GM10266 (cell line): ENCODE data around the gene MUC6.

ENCODE experiments used
- DNase-seq: peaks from one replicate; pipeline ENCODE4 v3.0.0; 2012; ENCODE audit errors: extremely low spot score
- TF ChIP-seq, protein P1 (sequence below): IDR thresholded peaks from 2 replicates; pipeline ENCODE4 v1.5.1; 2012; ENCODE audit warnings: mild to moderate bottlenecking, low read depth; ENCODE audit not compliant: control insufficient read depth, insufficient read depth; ENCODE audit errors: missing control alignments

The MUC6 gene

DNA sequence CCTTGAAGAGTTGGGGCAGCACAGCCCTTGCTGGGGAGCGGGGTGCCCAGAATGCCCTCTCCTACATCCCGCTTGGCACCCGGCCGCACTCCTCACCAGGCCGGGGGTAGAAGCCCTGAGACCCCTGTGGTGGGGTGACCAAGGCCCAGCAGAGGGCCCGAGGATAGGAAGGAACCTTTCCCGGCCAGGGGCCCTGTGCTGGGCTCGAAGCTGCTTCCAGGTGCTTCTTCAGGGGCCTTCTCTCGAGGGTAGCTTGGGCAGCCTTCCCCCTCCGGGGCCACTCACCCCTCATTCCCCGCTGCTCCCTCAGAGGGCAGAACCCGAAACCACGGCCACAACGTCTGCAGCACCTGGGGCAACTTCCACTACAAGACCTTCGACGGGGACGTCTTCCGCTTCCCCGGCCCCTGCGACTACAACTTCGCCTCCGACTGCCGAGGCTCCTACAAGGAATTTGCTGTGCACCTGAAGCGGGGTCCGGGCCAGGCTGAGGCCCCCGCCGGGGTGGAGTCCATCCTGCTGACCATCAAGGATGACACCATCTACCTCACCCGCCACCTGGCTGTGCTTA is 38.9 kb upstream of the MUC6 start:
- TF ChIP-seq, protein P1, sequence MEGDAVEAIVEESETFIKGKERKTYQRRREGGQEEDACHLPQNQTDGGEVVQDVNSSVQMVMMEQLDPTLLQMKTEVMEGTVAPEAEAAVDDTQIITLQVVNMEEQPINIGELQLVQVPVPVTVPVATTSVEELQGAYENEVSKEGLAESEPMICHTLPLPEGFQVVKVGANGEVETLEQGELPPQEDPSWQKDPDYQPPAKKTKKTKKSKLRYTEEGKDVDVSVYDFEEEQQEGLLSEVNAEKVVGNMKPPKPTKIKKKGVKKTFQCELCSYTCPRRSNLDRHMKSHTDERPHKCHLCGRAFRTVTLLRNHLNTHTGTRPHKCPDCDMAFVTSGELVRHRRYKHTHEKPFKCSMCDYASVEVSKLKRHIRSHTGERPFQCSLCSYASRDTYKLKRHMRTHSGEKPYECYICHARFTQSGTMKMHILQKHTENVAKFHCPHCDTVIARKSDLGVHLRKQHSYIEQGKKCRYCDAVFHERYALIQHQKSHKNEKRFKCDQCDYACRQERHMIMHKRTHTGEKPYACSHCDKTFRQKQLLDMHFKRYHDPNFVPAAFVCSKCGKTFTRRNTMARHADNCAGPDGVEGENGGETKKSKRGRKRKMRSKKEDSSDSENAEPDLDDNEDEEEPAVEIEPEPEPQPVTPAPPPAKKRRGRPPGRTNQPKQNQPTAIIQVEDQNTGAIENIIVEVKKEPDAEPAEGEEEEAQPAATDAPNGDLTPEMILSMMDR = no peak

DNA sequence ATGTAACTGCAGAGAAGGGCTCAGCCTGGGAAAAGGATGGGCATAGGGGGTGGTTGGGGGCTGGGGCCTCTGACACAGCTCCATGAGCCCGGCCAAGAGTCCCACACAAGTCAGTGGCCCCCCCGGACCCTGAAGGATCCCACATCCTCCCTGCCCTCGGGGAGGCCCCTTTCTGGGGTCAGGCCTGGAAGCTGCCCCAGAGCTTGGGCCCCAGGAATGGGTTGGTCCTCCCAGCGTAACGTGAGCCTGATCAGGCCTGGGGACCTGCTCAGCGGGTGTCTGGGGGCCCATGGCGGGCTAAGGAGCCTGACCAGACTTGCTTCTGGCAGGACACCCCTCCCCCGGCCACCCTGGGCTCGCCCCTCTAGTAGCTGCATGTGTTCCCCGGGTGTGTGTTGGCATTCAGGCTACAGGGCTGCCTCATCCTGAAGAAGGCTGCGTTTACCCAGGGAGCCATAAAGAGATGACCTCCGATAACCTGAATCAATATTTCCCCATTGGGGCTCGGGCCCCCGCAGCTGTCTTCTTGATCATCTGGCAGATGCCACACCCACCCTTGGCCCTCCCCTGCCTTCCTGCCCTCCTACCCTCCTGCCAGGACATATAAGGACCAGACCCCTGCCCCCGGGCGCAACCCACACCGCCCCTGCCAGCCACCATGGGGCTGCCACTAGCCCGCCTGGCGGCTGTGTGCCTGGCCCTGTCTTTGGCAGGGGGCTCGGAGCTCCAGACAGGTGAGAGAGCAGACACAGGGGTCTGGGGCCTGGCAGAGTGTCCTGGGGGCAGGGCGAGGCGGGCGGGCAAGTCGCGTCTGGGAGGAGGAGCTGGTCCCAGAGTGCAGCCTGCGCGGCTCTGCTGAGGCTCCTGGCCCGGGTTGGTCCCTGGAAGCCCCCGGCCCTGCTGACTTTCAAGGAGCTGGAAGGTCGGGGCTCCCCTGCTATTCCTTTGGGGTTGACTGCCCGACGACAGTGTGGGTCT is 38.0 kb upstream of the MUC6 start, which contains the start of gene MUC2:
Gene MUC2, plus strand, starts transcription at position 631 of the 978 bp plus-strand sequence.
- TF ChIP-seq, protein P1 = no peak
- no peak for DNase-seq

More for the DNA sequence above, 38.9 kb upstream of the MUC6 start:
- no peak for DNase-seq

DNA sequence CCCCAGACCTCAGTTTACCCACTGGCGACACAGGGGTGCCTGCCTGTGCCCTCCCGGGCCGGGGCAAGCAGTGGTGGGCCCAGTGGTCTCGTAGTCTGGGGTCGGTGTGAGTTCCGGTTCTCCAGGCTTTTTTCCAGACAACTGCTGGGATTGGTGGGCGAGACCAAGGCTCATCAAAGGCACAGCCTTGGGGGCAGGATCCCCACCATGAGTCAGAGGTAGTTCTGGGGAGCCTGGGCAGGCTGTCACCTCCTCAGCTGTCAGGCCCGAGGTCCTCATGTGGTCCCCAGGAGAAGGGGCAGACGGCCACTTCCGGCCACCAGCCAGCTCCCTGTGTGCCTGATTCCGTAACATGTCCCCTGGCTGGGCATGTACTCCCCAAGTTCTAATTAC is 37.3 kb upstream of the MUC6 start:
- DNase-seq = no peak
- TF ChIP-seq, protein P1 = no peak

DNA sequence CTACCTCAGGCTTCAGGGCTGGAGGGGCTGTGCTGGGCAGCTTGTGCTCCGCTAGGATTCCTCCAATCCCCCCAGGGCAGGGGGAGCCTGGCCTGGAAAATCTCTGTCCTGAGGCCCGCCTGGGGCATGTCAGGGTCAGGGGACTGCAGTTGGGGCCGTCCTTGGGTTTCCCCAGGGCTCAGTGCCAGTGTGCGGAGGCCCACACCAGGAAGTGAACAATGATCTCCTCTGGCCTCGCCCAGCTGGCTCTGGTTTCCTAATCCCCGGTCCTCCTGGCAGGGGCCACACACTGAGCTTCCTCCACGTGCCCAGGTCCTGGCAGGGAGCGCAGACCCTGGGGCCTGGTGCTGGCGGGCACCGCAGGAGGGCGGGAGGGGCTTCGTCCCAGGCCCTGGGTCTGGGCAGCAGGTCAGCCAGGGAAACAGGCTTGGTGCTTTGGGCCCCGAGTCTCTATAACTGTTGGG is 36.8 kb upstream of the MUC6 start:
- DNase-seq = no peak
- TF ChIP-seq, protein P1 = no peak

DNA sequence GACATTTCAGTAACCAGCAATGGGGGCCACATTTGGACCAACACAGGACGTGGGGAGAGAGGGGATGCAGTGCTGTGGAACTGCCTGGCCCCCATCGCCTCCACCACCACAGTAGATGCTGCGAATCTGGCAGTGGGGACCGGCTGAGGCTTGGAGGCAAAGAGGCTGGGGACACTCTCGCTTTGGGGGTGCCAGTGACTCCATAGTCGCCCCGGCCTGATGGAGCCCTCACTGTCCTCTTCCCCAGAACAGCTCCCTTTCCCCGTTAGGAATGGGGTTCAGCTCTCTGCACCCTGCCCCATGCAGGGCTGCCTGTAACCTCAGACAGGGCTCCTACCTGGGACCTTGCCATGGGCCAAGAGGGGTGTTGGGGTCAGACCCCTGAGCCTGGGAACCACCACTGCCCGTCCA is 36.3 kb upstream of the MUC6 start:
- TF ChIP-seq, protein P1 = no peak
- no peak for DNase-seq

DNA sequence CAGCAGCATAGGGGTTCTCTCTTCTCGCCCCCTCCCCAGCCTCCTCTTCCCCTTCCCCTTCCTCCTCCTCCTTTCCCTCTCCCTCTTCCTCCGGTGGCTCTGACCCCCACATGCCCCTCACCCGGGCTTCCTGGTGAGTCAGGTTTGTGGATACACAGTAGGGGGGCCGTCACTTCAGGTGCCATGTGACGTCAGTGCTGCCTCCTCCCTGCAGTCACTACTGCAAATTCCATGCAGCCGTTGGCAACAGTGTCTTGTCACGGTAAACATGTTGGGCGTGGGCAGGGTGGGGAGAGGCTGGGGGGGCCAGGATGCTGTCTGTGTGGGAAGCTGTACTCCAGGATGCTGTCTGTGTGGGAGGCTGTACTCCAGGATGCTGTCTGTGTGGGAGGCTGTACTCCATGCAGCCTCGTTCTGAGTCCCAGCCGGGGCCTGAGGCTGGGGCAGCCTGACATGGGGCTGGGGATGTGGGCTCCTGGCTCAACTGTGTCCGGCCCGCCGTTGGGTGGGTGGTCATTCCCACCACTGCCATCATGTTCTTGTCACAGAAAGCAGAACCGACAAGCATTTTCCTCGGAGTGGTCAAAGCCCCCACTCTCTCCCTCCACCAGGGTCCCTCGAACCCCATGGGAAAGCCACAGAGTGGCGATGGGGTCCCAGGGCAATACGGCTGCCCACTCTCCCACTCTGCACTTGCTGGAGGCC is 35.8 kb upstream of the MUC6 start:
- DNase-seq = no peak
- TF ChIP-seq, protein P1 = no peak
